ENCODE measurements around the gene P4HA1. TPM values are rescaled to one million over a fixed set of nuclear protein-coding genes. Genes with fewer than 3 reads are reported as not detected.
A peak's percentile ranks its signal among the peaks of the same experiment; 100 is the strongest.
"Not testable (repeated sequence)": the region's sequence is repeated elsewhere in the genome, so short reads cannot be mapped to it uniquely, and the experiment has no call there.

P4HA1 gene
- total RNA-seq, 1 experiment from 2014 or later, result 103 TPM

DNA sequence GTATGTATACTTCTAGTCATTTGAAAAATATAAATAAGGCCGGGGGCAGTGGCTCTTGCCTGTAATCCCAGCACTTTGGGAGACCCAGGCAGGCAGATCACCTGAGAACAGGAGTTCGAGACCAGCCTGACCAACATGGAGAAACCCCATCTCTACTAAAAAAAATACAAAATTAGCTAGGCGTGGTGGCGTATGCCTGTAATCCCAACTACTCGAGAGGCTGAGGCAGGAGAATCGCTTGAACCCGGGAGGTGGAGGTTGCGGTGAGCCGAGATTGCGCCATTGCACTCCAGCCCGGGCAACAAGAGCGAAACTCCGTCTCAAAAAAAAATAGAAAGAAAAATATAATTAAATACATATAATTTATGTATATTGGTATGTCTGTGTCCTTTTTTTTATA lies 15.4 kb upstream of the P4HA1 start:
- not testable (repeated sequence) for H3K4me1 ChIP-seq (replicated peaks); H3K4me3 ChIP-seq; DNase-seq (ENCODE audit: low read depth in 1 of 2, low spot score in 2 of 2); H3K27ac ChIP-seq; H3K27me3 ChIP-seq (replicated peaks); H3K9me3 ChIP-seq (replicated peaks)
- peaks cover 16% of the 10 kb centered on the region for H3K36me3 ChIP-seq

DNA sequence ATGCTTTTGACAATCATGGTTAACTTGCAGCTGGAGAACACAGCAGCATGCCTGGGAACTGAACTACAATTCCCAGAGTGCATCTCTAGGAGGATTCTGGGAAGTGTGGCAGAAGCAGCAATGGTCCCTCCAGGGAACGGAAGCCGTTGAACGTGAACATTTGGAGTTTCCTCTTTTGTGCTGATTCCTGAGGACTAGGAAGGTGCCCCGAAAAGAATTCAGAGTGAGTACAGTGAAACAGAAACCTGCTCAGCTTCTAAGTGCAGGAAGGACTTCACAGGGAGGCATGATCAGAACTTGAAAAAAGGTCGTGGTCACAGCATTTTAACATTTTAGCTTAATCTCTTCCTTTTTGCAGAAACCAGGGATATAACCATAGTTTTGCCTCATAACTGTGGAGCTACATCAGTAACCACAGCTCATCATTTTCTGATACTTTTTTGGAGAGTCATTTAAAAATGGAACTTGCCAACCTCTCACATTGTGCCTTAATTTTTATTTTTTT lies 13.7 kb upstream of the P4HA1 start, which contains the start of gene NUDT13:
TSS of gene NUDT13 (plus strand) at position 111 of the 505 bp plus-strand sequence. CDS start 3,911 bp downstream, outside the sequence.
- DNase-seq (ENCODE audit: low read depth in 1 of 2, low spot score in 2 of 2), result peak; percentile 51 to 63
- no peaks in the 10 kb centered on the region for H3K9me3 ChIP-seq (replicated peaks)

DNA sequence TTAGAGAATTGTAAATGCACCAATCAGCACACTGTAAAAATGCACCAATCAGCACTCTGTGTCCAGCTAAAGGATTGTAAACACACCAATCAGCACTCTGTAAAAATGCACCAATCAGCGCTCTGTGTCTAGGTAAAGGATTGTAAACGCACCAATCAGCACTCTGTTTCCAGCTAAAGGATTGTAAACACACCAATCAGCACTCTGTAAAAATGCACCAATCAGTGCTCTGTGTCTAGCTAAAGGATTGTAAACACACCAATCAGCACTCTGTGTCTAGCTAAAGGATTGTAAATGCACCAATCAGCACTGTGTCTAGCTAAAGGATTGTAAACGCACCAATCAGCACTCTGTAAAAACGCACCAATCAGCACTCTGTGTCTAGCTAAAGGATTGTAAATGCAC lies 12.6 kb upstream of the P4HA1 start:
- DNase-seq (ENCODE audit: low read depth in 1 of 2, low spot score in 2 of 2); H3K27me3 ChIP-seq (replicated peaks); H3K4me3 ChIP-seq; H3K4me1 ChIP-seq (replicated peaks); H3K9me3 ChIP-seq (replicated peaks); H3K27ac ChIP-seq: not testable (repeated sequence)
- peaks cover 13% of the 10 kb centered on the region for H3K36me3 ChIP-seq

More for the DNA sequence above, 13.7 kb upstream of the P4HA1 start, which contains the start of gene NUDT13:
- Histone ChIP-seq H3K4me3 (peak within 1 kb of the TSS; percentile 40), H3K4me1 (replicated peaks) (peaks cover 8% of the 10 kb centered on the region), H3K27me3 (replicated peaks) (no peaks in the 10 kb centered on the region), H3K36me3 (peaks cover 13% of the 10 kb centered on the region), H3K27ac (peak within 1 kb of the TSS; percentile 76)

DNA sequence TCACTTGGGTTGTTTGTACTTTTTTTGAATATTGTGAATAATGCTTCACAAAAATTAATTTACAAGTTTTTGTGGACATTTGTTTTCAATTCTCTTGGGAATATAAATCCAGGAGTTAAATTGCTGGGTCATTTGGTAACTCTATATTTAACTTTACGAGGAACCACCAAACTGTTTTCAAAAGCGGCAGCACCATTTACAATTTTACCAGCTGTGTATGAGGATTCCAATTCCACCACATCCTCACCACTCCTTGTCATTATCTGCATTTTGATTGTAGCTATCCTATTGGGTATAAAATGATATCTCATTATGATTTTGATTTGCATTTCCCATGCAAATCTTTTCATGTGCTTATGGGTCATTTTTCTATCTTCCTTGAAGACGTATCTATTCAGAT lies 9.6 kb upstream of the P4HA1 start:
- no peaks in the 10 kb centered on the region for H3K9me3 ChIP-seq (replicated peaks)
- DNase-seq (ENCODE audit: low read depth in 1 of 2, low spot score in 2 of 2), result no peak
- H3K36me3 ChIP-seq, result peaks cover 7% of the 10 kb centered on the region
- no peak overlapping the region for H3K4me3 ChIP-seq
- H3K4me1 ChIP-seq (replicated peaks), result peaks cover 4% of the 10 kb centered on the region
- no peak overlapping the region for H3K27ac ChIP-seq
- no peaks in the 10 kb centered on the region for H3K27me3 ChIP-seq (replicated peaks)

DNA sequence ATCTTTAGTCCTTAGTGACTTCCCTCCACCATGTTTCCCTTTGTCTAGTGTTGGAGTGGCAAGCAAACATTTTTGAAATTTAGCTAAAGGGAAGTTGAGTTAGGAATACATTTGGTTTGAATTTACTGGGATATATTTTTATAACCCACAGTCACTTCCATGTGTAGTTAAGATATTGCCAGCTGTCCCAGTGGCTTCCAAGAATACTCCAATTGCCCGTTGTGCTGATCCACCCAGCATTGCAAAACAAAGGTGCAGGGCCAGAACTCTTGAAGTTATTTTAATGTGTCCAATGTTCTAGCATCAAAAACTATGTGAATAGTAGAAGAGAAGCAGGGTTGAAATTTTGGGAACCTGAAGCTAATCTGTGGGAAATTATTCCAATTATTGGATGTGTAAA lies 2.5 kb upstream of the P4HA1 start:
- Histone ChIP-seq H3K36me3 (no peaks in the 10 kb centered on the region), H3K4me1 (replicated peaks) (peaks cover 4% of the 10 kb centered on the region), H3K4me3 (no peak overlapping the region), H3K27ac (no peak overlapping the region), H3K27me3 (replicated peaks) (no peaks in the 10 kb centered on the region), H3K9me3 (replicated peaks) (no peaks in the 10 kb centered on the region)
- DNase-seq (ENCODE audit: low read depth in 1 of 2, low spot score in 2 of 2), result no peak

DNA sequence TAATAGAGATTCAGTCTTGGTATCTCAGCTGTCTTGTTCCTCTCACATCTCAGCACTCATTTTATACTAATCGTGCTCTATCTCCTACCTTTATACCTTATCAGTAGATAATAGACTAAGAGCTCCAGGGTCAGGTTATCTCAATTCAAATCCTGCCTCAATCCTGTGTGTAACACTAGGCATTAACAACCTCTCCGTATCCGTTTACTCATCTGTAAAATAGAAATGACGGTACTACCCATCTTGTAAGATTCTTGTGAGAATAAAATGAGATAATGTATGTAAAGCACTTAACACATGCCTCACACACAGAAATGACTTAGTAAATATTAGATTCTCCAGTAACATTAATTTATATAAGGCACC lies 622 bp upstream of the P4HA1 start:
- H3K36me3 ChIP-seq, result no peaks in the 10 kb centered on the region
- peaks cover 7% of the 10 kb centered on the region for H3K4me1 ChIP-seq (replicated peaks)
- H3K9me3 ChIP-seq (replicated peaks), result no peaks in the 10 kb centered on the region
- no peak for DNase-seq (ENCODE audit: low read depth in 1 of 2, low spot score in 2 of 2)
- H3K27me3 ChIP-seq (replicated peaks), result no peaks in the 10 kb centered on the region
- peak overlapping the region; percentile 51 for H3K27ac ChIP-seq
- H3K4me3 ChIP-seq, result peak overlapping the region; percentile 65

DNA sequence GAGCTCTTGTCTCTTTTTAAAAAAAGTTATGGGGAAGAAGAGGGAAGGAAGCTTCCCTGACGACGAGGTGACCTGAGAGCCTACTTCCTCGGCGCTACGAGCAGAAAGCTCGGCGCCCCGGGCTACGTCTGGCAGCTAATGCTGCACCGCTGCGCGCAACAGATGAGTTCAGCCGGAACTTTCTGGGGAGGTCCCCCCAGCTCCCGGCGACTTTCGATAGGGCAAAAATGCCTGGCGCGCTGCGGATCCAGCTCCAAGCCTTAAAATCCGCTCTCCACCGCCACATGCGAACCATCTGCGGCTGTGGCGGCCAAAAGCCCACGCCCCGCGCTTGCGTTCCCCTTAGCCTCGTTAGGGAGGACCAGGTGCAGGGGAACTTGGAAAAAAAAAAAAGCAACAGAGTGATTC lies 621 bp downstream of the P4HA1 start:
- DNase-seq (ENCODE audit: low read depth in 1 of 2, low spot score in 2 of 2), result peak; percentile 73 to 81
- no peaks in the 10 kb centered on the region for H3K9me3 ChIP-seq (replicated peaks)
- peak overlapping the region; percentile 51 for H3K27ac ChIP-seq
- no peaks in the 10 kb centered on the region for H3K27me3 ChIP-seq (replicated peaks)
- peak overlapping the region; percentile 65 for H3K4me3 ChIP-seq
- H3K4me1 ChIP-seq (replicated peaks), result peaks cover 7% of the 10 kb centered on the region
- H3K36me3 ChIP-seq, result no peaks in the 10 kb centered on the region

DNA sequence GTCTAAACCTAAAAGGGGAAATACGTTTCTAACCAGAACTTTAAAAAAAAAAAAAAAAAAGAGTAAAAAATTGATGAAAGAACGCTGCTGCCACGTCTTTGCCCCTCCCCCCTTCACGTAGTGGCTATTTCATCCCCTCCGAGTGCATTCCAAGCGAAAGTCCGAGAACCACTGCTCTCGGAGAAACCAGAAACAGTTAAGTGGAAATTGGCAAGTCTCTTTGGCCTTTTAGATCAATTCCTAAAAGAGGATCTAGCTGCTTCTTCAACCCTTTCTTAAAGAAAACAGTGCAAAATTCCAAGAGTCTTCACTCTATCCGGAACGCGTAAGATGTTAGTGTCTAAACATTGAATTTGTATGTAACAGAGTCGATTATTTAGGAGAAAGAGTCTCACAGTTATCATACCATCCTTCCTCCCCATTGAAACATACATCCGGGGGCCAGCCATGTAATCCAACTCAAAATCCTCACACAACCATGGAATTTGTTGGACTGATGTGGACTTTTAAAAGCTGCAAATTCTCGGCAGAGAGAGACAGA lies 1.1 kb downstream of the P4HA1 start:
- Histone ChIP-seq H3K4me3 (peak overlapping the region; percentile 65), H3K36me3 (no peaks in the 10 kb centered on the region), H3K4me1 (replicated peaks) (peaks cover 7% of the 10 kb centered on the region), H3K27ac (peak overlapping the region; percentile 51), H3K27me3 (replicated peaks) (no peaks in the 10 kb centered on the region), H3K9me3 (replicated peaks) (no peaks in the 10 kb centered on the region)
- peak; percentile 72 to 76 for DNase-seq (ENCODE audit: low read depth in 1 of 2, low spot score in 2 of 2)

DNA sequence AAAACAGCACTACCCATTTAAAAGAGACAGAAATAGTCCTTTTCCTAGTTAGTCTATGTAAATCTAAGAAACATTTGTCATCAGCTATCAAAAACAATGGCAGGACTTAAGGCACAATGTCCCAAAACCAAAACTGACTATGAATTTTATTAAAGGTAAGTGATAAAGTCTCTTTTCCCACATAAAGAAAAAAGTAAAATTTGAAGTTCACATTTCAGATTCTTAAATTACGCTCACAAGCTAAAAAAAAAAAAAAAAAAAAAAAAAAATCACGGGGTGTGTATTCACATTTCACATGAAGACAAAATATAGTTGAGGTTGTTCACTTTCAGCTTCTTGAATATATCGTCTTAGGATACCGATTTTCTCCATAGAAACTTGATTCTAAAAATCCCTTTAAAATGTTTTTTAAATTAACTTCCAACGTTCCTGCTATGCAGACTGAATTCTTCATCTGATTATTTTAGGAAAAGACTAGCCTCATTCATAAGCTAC lies 1.6 kb downstream of the P4HA1 start:
- H3K4me1 ChIP-seq (replicated peaks), result peaks cover 7% of the 10 kb centered on the region
- H3K4me3 ChIP-seq, result peak overlapping the region; percentile 65
- peak overlapping the region; percentile 51 for H3K27ac ChIP-seq
- H3K27me3 ChIP-seq (replicated peaks), result no peaks in the 10 kb centered on the region
- DNase-seq (ENCODE audit: low read depth in 1 of 2, low spot score in 2 of 2), result no peak
- H3K36me3 ChIP-seq, result no peaks in the 10 kb centered on the region
- H3K9me3 ChIP-seq (replicated peaks), result no peaks in the 10 kb centered on the region

DNA sequence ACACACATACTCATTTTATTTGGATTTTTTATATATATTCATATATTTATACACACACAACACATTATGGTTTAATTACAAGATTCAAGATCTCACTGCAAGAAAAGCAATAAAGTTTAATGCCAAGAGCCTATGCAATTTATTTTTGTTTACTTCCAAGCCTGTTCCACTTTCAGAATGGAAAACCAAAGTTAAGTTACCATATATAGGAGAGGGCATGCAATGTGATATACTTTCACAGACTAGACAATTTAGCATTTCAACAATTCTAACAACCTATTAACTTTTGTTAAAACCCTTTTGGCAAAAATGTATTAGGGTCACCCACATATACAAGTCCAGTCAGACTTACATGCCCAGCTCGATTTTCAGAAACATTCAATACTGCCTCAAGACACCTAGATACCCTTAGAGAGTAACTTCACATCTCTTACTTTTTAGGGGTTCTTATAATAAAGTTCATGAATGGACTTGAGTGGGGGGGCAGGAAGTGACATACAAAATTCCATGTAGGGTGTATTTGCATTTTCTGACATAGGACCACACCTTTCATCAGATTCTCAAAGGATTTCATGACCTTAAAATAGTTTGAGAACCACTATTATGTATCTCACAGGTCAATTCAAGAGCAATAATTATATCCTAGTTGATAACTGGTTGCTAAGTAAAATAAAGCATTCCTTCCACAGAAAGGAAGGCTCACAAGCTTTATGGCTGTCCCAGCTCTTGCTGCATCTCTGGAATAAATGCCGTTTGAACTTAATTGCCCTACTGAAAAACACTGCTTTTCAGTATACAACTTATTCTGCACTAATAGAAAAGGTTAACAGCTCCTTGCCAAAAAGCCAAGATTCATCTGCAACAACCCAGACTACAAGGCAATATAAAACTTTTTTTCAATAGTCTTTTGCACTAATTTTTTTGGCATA lies 2.5 kb downstream of the P4HA1 start:
- H3K27ac ChIP-seq, result no peak overlapping the region
- no peaks in the 10 kb centered on the region for H3K27me3 ChIP-seq (replicated peaks)
- DNase-seq (ENCODE audit: low read depth in 1 of 2, low spot score in 2 of 2), result peak in 1 of 2 experiments; percentile 23
- H3K9me3 ChIP-seq (replicated peaks), result no peaks in the 10 kb centered on the region
- peak overlapping the region; percentile 65 for H3K4me3 ChIP-seq
- H3K36me3 ChIP-seq, result no peaks in the 10 kb centered on the region
- peaks cover 7% of the 10 kb centered on the region for H3K4me1 ChIP-seq (replicated peaks)

DNA sequence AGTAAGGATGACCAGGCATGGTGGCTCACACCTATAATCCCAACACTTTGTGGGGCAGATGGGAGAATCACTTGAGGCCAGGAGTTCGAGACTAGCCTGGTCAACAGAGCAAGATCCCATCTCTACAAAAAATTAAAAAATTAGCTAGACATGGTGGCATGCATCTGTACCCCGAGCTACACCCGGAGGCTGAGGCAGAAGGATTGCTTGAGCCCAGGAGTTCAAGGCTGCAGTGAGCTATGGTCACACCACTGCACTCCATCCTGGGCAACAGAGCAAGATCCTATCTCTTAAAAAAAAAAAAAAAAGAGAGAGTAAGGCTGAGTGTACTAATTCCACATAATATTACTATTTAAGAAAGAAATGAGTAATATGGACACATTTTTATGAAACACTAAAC lies 3.8 kb downstream of the P4HA1 start:
- Histone ChIP-seq H3K27me3 (replicated peaks) (no peaks in the 10 kb centered on the region), H3K9me3 (replicated peaks) (no peaks in the 10 kb centered on the region), H3K27ac (no peak overlapping the region), H3K36me3 (no peaks in the 10 kb centered on the region), H3K4me1 (replicated peaks) (peaks cover 7% of the 10 kb centered on the region), H3K4me3 (no peak overlapping the region)
- no peak for DNase-seq (ENCODE audit: low read depth in 1 of 2, low spot score in 2 of 2)

DNA sequence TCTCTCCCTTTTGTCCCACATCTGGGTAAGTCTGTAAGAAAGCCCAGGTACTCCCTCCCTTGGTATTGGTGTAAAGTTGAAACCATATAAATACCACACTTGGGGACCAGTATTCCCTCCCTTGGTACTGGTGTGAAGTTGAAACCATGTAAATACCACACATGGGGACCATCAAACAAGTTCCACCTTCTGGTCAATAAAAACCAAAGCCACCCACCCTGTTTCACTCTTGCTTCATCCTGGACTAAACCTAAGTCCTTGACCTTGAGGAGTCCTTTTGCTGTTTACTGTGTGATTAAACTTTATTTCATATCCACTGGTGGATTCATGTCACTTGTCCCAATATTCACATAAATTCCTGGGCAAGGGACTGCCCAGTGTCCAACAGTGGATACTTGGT lies 8.4 kb downstream of the P4HA1 start:
- no peak for DNase-seq (ENCODE audit: low read depth in 1 of 2, low spot score in 2 of 2)
- Histone ChIP-seq H3K27me3 (replicated peaks) (no peaks in the 10 kb centered on the region), H3K27ac (no peak overlapping the region)

DNA sequence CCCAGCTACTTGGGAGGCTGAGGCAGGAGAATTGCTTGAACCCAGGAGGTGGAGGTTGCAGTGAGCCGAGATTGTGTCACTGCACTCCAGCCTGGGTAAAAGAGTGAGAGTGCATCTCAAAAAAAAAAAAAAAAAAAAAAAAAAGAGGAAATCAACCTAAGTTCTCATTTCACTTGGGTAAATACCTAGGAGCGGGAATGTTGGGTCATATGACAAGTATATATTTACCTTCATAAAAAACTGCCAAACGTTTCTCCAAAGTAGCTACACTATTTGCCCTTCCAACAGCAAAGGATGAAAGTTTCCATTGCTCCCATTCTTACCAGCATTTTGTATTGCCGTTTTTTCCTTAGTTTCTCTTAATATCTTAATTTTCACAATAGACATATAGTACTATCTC lies 9.8 kb downstream of the P4HA1 start:
- no peaks in the 10 kb centered on the region for H3K36me3 ChIP-seq

More for the DNA sequence above, 8.4 kb downstream of the P4HA1 start:
- Histone ChIP-seq H3K36me3 (no peaks in the 10 kb centered on the region), H3K9me3 (replicated peaks) (no peaks in the 10 kb centered on the region), H3K4me3 (no peak overlapping the region), H3K4me1 (replicated peaks) (no peaks in the 10 kb centered on the region)

DNA sequence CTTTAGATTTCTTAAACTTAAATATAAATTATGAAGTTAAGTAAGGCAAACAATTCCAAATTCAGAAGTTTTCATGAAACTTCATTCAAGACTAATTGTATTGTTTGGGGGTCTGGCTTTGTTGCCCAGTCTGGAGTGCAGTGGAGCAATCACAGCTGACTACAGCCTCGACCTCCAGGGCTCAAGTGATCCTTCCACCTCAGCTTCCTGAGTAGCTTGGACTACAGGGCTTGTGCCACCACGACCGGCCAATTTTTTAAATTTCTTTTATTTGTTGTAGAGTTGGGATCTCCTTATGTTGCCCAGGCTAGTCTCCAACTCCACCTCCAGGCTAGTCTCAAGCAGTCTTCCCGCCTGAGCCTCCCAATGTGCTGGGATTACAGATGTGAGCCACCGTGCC lies 12.5 kb downstream of the P4HA1 start:
- H3K27ac ChIP-seq, result no peak overlapping the region
- DNase-seq (ENCODE audit: low read depth in 1 of 2, low spot score in 2 of 2), result no peak
- H3K4me3 ChIP-seq, result no peak overlapping the region
- no peaks in the 10 kb centered on the region for H3K4me1 ChIP-seq (replicated peaks)
- no peaks in the 10 kb centered on the region for H3K27me3 ChIP-seq (replicated peaks)
- no peaks in the 10 kb centered on the region for H3K9me3 ChIP-seq (replicated peaks)
- no peaks in the 10 kb centered on the region for H3K36me3 ChIP-seq

More for the DNA sequence above, 9.8 kb downstream of the P4HA1 start:
- no peak for DNase-seq (ENCODE audit: low read depth in 1 of 2, low spot score in 2 of 2)
- no peak overlapping the region for H3K4me3 ChIP-seq
- no peaks in the 10 kb centered on the region for H3K4me1 ChIP-seq (replicated peaks)
- no peak overlapping the region for H3K27ac ChIP-seq
- H3K9me3 ChIP-seq (replicated peaks), result no peaks in the 10 kb centered on the region
- H3K27me3 ChIP-seq (replicated peaks), result no peaks in the 10 kb centered on the region
